Measurements from ENCODE around the gene REXO4. TPM values are rescaled to one million over a fixed set of nuclear protein-coding genes. Genes with fewer than 3 reads are reported as not detected.

Gene REXO4
- total RNA-seq, 1 experiment from 2014 or later, result 38.6 TPM

GRCh38 chr9:133461975-133462374 is 44.2 kb upstream of the REXO4 start (continued):
- no peak for TF ChIP-seq ZBTB43 (CRISPR knock-in tag; IDR thresholded peaks at IDR 0.05)

DNA sequence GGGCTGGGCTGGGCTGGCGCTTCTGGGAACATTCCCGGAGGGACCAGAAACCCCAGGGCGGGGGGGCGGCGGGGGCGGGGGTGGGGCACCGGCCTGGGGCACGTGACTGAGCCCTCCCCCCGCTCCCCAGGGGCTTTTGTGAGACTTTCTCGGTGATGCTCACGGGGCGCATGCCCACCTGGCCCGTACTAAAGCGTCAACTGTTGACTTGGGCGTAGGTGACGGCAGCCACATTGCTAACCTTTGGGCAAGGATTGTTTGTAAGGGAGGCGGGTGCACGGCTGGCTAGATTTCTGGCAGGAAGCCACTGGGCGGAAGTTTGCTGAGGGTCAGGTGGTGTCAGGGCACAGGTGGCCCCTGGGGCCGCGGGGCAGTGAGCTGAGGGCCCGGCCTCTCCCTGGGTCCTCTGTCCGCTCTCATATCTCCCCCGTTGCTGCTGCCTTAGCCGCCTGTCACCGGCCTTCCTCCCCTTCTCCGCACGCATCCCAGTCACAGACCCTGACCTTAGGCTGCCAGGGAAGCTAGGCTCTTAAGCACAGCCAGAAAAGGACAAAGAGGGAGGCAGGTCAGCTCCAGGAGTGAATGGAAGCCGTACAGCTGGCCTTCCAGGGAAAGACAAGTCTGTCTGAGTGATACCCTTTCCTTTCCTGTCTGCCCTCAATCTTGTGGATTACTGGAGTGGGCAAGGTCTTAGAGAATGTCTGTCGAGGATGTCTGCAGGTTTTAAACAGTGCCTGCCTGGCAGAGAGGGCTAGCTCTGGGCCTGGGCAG is 42.8 kb upstream of the REXO4 start:
- Mint-ChIP-seq H3K4me1 (peaks cover 31% of the 10 kb centered on the region), H3K27ac (peak overlapping the region; percentile 96), H3K9me3 (no peaks in the 10 kb centered on the region), H3K27me3 (ENCODE audit: low read depth) (no peaks in the 10 kb centered on the region), H3K36me3 (peaks cover 3% of the 10 kb centered on the region; the same call in 1 of the 2 replicates), H3K4me3 (peak overlapping the region; percentile 82)
- POLR2A ChIA-PET, result interaction anchor here (0.5 to 2.6 kb wide), 2 partner anchors 18 to 112 kb away, joined by 3 to 10 read pairs; partner anchors contain the start of genes MED22 and RPL7A
- CTCF ChIA-PET, result interaction anchor here (0.6 to 2.9 kb wide), 14 partner anchors 12 to 278 kb away, joined by 3 to 29 read pairs (median 8); partner anchors contain the start of genes REXO4, SARDH and SLC2A6
- DNase-seq (ENCODE audit: low spot score), result peak; percentile 76
- peak; percentile 81 for TF ChIP-seq USF2 (CRISPR knock-in tag; IDR thresholded peaks at IDR 0.05)
- peak; percentile 43; the same call in 1 of the 2 replicates for TF ChIP-seq GABPB1 (CRISPR knock-in tag; IDR thresholded peaks at IDR 0.05)
- TF ChIP-seq USF1 (CRISPR knock-in tag; IDR thresholded peaks at IDR 0.05), result peak; percentile 82
- 0 out of 2 replicates have a peak, but pooled peaks have one; percentile 37 for TF ChIP-seq FOXK1 (CRISPR knock-in tag; IDR thresholded peaks at IDR 0.05)
- TF ChIP-seq, protein P1, sequence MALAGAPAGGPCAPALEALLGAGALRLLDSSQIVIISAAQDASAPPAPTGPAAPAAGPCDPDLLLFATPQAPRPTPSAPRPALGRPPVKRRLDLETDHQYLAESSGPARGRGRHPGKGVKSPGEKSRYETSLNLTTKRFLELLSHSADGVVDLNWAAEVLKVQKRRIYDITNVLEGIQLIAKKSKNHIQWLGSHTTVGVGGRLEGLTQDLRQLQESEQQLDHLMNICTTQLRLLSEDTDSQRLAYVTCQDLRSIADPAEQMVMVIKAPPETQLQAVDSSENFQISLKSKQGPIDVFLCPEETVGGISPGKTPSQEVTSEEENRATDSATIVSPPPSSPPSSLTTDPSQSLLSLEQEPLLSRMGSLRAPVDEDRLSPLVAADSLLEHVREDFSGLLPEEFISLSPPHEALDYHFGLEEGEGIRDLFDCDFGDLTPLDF (CRISPR knock-in tag; IDR thresholded peaks at IDR 0.05), result no peak
- TF ChIP-seq E2F5 (CRISPR knock-in tag; IDR thresholded peaks at IDR 0.05), result 0 out of 2 replicates have a peak, but pooled peaks have one; percentile 2
- TF ChIP-seq HMGXB4 (CRISPR knock-in tag; IDR thresholded peaks at IDR 0.05), result no peak
- no peak for ATAC-seq

DNA sequence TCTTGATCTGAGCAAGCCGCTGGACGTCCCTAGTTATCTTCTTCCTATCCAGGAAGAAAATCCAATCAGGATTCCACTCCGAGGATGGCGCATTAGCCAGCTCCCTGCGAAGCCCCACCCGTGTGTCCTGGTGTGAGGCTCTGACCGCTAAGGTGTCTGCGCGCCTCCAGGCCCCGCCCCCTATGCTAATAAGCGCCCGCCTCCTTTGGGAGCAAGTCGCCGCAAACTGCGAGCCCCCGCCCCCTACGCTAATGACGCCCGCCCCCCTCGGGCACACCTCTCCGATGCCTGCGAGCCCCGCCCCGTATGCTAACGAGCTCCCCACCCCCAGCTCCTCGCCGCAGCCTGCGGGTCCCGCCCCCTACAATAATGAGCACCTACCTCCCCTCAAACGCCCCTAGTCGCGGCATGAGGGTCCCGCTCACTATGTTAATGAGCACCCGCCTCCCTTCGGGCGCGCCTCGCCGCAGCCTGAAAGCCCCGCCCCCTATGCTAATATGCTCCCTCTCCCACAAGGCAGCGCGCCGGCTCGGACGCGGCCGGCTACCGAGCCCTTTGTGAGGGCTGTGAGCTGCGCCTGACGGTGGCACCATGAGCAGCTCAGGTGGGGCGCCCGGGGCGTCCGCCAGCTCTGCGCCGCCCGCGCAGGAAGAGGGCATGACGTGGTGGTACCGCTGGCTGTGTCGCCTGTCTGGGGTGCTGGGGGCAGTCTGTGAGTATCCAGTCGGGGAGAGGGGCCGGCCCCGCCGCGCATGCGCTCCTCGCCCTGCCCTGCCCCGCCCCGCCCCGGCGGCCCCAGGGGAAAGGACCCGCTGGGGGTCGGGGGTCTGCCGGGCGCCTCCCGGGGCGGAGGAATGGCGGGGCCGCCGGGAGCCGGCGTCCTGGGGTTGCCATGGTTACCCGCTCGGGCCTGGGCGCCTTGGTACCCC is 41.9 kb upstream of the REXO4 start, which contains the start of gene CACFD1:
TSS of gene CACFD1 (plus strand) at position 503 of the 929 bp plus-strand sequence. CDS start at position 592, 89 bp downstream.
- Mint-ChIP-seq H3K36me3 (no peaks in the 10 kb centered on the region), H3K9me3 (no peaks in the 10 kb centered on the region)
- POLR2A ChIA-PET, result interaction anchor here (0.6 to 2.6 kb wide), 5 partner anchors 9 to 112 kb away, joined by 3 to 10 read pairs (median 4); partner anchors contain the start of genes MED22 and RPL7A
- TF ChIP-seq MAX (CRISPR knock-in tag; IDR thresholded peaks at IDR 0.05) (0 out of 2 replicates have a peak, but pooled peaks have one; percentile 7), SP1 (CRISPR knock-in tag; conservative IDR thresholded peaks at IDR 0.05) (peak; percentile 73), ZNF671 (CRISPR knock-in tag; IDR thresholded peaks at IDR 0.05) (no peak), USF2 (CRISPR knock-in tag; IDR thresholded peaks at IDR 0.05) (0 out of 2 replicates have a peak, but pooled peaks have one; percentile 12), HMGXB4 (CRISPR knock-in tag; IDR thresholded peaks at IDR 0.05) (peak; percentile 55; the same call in 1 of the 2 replicates), CREM (CRISPR knock-in tag; IDR thresholded peaks at IDR 0.05) (peak; percentile 72), ZMAT4 (CRISPR knock-in tag; IDR thresholded peaks at IDR 0.05) (peak; percentile 74; the same call in 1 of the 2 replicates), ETV6 (CRISPR knock-in tag; IDR thresholded peaks at IDR 0.05) (no peak; the same call in 1 of the 2 replicates)
- TF ChIP-seq, protein P2, sequence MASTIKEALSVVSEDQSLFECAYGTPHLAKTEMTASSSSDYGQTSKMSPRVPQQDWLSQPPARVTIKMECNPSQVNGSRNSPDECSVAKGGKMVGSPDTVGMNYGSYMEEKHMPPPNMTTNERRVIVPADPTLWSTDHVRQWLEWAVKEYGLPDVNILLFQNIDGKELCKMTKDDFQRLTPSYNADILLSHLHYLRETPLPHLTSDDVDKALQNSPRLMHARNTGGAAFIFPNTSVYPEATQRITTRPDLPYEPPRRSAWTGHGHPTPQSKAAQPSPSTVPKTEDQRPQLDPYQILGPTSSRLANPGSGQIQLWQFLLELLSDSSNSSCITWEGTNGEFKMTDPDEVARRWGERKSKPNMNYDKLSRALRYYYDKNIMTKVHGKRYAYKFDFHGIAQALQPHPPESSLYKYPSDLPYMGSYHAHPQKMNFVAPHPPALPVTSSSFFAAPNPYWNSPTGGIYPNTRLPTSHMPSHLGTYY (CRISPR knock-in tag; IDR thresholded peaks at IDR 0.05), result no peak

More for the DNA sequence above, 41.9 kb upstream of the REXO4 start, which contains the start of gene CACFD1:
- H3K27me3 Mint-ChIP-seq (ENCODE audit: low read depth), result no peaks in the 10 kb centered on the region
- peak within 1 kb of the TSS; percentile 82 for H3K4me3 Mint-ChIP-seq
- peak; percentile 99 for DNase-seq (ENCODE audit: low spot score)
- peak within 1 kb of the TSS; percentile 96 for H3K27ac Mint-ChIP-seq
- CTCF ChIA-PET, result interaction anchor here (0.7 to 2.9 kb wide), 29 partner anchors 9 to 432 kb away, joined by 3 to 29 read pairs (median 6); partner anchors contain the start of genes REXO4, SARDH, SLC2A6 and SURF1
- peaks cover 31% of the 10 kb centered on the region for H3K4me1 Mint-ChIP-seq
- peak; percentile 88 for ATAC-seq
